Measurements from ENCODE around the gene SNAPC1.
"Not testable (repeated sequence)": the region's sequence is repeated elsewhere in the genome, so short reads cannot be mapped to it uniquely, and the experiment has no call there.

The SNAPC1 gene

DNA sequence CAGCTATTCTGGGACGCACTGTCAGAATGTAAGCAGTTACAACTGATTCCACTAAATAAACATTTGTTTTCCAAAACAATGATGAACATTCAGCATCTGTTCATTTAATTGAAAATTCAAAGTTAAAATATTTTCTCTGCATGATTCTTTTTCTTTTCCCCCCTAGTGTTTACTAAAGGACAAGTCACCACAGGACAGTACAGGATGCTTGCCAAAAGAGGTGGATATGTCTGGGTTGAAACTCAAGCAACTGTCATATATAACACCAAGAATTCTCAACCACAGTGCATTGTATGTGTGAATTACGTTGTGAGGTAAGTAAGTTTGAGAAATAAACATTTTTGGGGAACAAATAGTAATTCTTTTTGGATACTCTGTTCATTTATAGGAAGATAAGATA, 28.2 kb upstream of the SNAPC1 start:
- no peaks in the 10 kb centered on the region for H3K36me3 ChIP-seq (ENCODE audit: control insufficient read depth, insufficient read depth, low read length)

GRCh38 chr14:61736751-61737150, 25.5 kb upstream of the SNAPC1 start:
- Histone ChIP-seq H3K27me3 (ENCODE audit: control insufficient read depth, insufficient read depth, low read length) (no peaks in the 10 kb centered on the region), H3K36me3 (ENCODE audit: control insufficient read depth, insufficient read depth, low read length) (peaks cover 3% of the 10 kb centered on the region), H3K9me3 (ENCODE audit: control insufficient read depth, low read length) (no peaks in the 10 kb centered on the region), H3K9ac (ENCODE audit: low read length) (no peak overlapping the region), H3K4me3 (ENCODE audit: low read length) (no peak overlapping the region), H3K4me1 (ENCODE audit: control insufficient read depth, insufficient read depth, low read length) (no peaks in the 10 kb centered on the region)

More for the DNA sequence above, 28.2 kb upstream of the SNAPC1 start:
- Histone ChIP-seq H3K4me1 (ENCODE audit: control insufficient read depth, insufficient read depth, low read length) (no peaks in the 10 kb centered on the region), H3K9ac (ENCODE audit: low read length) (no peak overlapping the region), H3K27me3 (ENCODE audit: control insufficient read depth, insufficient read depth, low read length) (no peaks in the 10 kb centered on the region), H3K9me3 (ENCODE audit: control insufficient read depth, low read length) (no peaks in the 10 kb centered on the region), H3K4me3 (ENCODE audit: low read length) (no peak overlapping the region)

DNA sequence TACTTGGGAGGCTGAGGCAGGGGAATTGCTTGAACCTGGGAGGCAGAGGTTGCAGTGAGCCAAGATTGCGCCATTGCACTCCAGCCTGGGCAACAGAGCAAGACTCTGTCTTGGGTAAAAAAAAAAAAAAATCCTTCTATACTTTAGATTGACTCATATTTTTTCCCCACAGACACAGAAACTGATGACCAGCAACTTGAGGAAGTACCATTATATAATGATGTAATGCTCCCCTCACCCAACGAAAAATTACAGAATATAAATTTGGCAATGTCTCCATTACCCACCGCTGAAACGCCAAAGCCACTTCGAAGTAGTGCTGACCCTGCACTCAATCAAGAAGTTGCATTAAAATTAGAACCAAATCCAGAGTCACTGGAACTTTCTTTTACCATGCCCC, 24.3 kb upstream of the SNAPC1 start:
- H3K9me3 ChIP-seq (ENCODE audit: control insufficient read depth, low read length) = no peaks in the 10 kb centered on the region
- peaks cover 3% of the 10 kb centered on the region for H3K36me3 ChIP-seq (ENCODE audit: control insufficient read depth, insufficient read depth, low read length)
- no peaks in the 10 kb centered on the region for H3K4me1 ChIP-seq (ENCODE audit: control insufficient read depth, insufficient read depth, low read length)
- no peak overlapping the region for H3K9ac ChIP-seq (ENCODE audit: low read length)
- no peaks in the 10 kb centered on the region for H3K27me3 ChIP-seq (ENCODE audit: control insufficient read depth, insufficient read depth, low read length)
- H3K4me3 ChIP-seq (ENCODE audit: low read length) = no peak overlapping the region

DNA sequence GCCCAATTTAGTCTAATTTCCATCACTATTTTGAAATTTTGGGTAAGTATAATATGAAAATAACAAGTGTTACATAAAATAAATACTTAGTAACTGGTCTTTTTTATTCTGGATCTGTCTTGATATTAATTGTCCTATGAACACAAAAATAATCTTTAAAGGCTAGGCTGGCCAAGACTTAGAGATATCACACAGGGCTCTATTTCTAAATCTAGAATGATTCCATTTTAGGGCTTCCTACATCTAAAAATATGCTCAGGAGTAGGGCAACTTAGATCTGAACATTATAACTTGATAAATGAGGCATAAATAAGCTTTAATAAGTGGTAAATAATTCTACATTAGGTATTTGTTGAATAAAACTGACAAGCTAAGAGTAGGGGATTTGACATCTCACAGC, 23.1 kb upstream of the SNAPC1 start:
- Histone ChIP-seq H3K4me1 (ENCODE audit: control insufficient read depth, insufficient read depth, low read length) (no peaks in the 10 kb centered on the region), H3K9ac (ENCODE audit: low read length) (no peak overlapping the region), H3K9me3 (ENCODE audit: control insufficient read depth, low read length) (no peaks in the 10 kb centered on the region), H3K27me3 (ENCODE audit: control insufficient read depth, insufficient read depth, low read length) (no peaks in the 10 kb centered on the region), H3K4me3 (ENCODE audit: low read length) (no peak overlapping the region), H3K36me3 (ENCODE audit: control insufficient read depth, insufficient read depth, low read length) (peaks cover 3% of the 10 kb centered on the region)

- Histone ChIP-seq H3K9me3 (ENCODE audit: control insufficient read depth, low read length) (no peaks in the 10 kb centered on the region), H3K4me3 (ENCODE audit: low read length) (no peak overlapping the region), H3K27me3 (ENCODE audit: control insufficient read depth, insufficient read depth, low read length) (no peaks in the 10 kb centered on the region), H3K9ac (ENCODE audit: low read length) (no peak overlapping the region), H3K4me1 (ENCODE audit: control insufficient read depth, insufficient read depth, low read length) (no peaks in the 10 kb centered on the region), H3K36me3 (ENCODE audit: control insufficient read depth, insufficient read depth, low read length) (peaks cover 3% of the 10 kb centered on the region)
Observed at GRCh38 chr14:61742371-61742770, 19.8 kb upstream of the SNAPC1 start.

- no peaks in the 10 kb centered on the region for H3K27me3 ChIP-seq (ENCODE audit: control insufficient read depth, insufficient read depth, low read length)
- H3K9ac ChIP-seq (ENCODE audit: low read length) = no peak overlapping the region
- H3K9me3 ChIP-seq (ENCODE audit: control insufficient read depth, low read length) = no peaks in the 10 kb centered on the region
- H3K4me1 ChIP-seq (ENCODE audit: control insufficient read depth, insufficient read depth, low read length) = no peaks in the 10 kb centered on the region
- peaks cover 3% of the 10 kb centered on the region for H3K36me3 ChIP-seq (ENCODE audit: control insufficient read depth, insufficient read depth, low read length)
- no peak overlapping the region for H3K4me3 ChIP-seq (ENCODE audit: low read length)
Observed at GRCh38 chr14:61744238-61744637, 18.0 kb upstream of the SNAPC1 start.

DNA sequence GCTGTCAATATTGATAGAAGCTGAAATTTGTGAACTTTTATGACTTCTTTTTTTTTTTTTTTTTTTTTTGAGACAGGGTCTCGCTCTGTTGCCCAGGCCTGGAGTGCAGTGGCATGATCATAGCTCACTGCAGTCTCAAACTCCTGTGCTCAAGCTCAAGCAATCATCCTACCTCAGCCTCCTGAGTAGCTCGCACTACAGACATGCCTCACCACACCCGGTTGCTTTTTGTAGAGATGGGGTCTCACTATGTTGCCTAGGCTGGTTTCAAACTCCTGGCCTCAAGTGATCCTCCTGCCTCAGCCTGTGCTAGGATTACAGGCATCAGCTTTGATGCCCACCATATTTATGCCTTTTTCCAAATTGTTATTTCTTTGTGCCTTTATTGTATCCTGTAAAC, 15.9 kb upstream of the SNAPC1 start:
- H3K4me1 ChIP-seq (ENCODE audit: control insufficient read depth, insufficient read depth, low read length); H3K4me3 ChIP-seq (ENCODE audit: low read length); H3K9ac ChIP-seq (ENCODE audit: low read length); H3K27me3 ChIP-seq (ENCODE audit: control insufficient read depth, insufficient read depth, low read length); H3K36me3 ChIP-seq (ENCODE audit: control insufficient read depth, insufficient read depth, low read length); H3K9me3 ChIP-seq (ENCODE audit: control insufficient read depth, low read length): not testable (repeated sequence)

- H3K36me3 ChIP-seq (ENCODE audit: control insufficient read depth, insufficient read depth, low read length) = no peaks in the 10 kb centered on the region
- H3K9ac ChIP-seq (ENCODE audit: low read length) = no peak overlapping the region
- no peaks in the 10 kb centered on the region for H3K4me1 ChIP-seq (ENCODE audit: control insufficient read depth, insufficient read depth, low read length)
- no peaks in the 10 kb centered on the region for H3K9me3 ChIP-seq (ENCODE audit: control insufficient read depth, low read length)
- H3K27me3 ChIP-seq (ENCODE audit: control insufficient read depth, insufficient read depth, low read length) = no peaks in the 10 kb centered on the region
- no peak overlapping the region for H3K4me3 ChIP-seq (ENCODE audit: low read length)
Observed at GRCh38 chr14:61746881-61747280, 15.3 kb upstream of the SNAPC1 start.

GRCh38 chr14:61747342-61747741, 14.9 kb upstream of the SNAPC1 start:
- Histone ChIP-seq H3K4me3 (ENCODE audit: low read length) (no peak overlapping the region), H3K9ac (ENCODE audit: low read length) (no peak overlapping the region), H3K36me3 (ENCODE audit: control insufficient read depth, insufficient read depth, low read length) (no peaks in the 10 kb centered on the region), H3K9me3 (ENCODE audit: control insufficient read depth, low read length) (no peaks in the 10 kb centered on the region), H3K27me3 (ENCODE audit: control insufficient read depth, insufficient read depth, low read length) (no peaks in the 10 kb centered on the region), H3K4me1 (ENCODE audit: control insufficient read depth, insufficient read depth, low read length) (no peaks in the 10 kb centered on the region)

GRCh38 chr14:61749264-61749663, 13.0 kb upstream of the SNAPC1 start:
- H3K4me3 ChIP-seq (ENCODE audit: low read length) = no peak overlapping the region
- H3K9ac ChIP-seq (ENCODE audit: low read length) = no peak overlapping the region
- H3K36me3 ChIP-seq (ENCODE audit: control insufficient read depth, insufficient read depth, low read length) = no peaks in the 10 kb centered on the region
- no peaks in the 10 kb centered on the region for H3K27me3 ChIP-seq (ENCODE audit: control insufficient read depth, insufficient read depth, low read length)
- H3K9me3 ChIP-seq (ENCODE audit: control insufficient read depth, low read length) = no peaks in the 10 kb centered on the region
- no peaks in the 10 kb centered on the region for H3K4me1 ChIP-seq (ENCODE audit: control insufficient read depth, insufficient read depth, low read length)

GRCh38 chr14:61749867-61750266, 12.4 kb upstream of the SNAPC1 start:
- no peak overlapping the region for H3K4me3 ChIP-seq (ENCODE audit: low read length)

GRCh38 chr14:61750708-61751474, 11.3 kb upstream of the SNAPC1 start:
- peak overlapping the region; percentile 71 for H3K9ac ChIP-seq (ENCODE audit: low read length)
- no peaks in the 10 kb centered on the region for H3K4me1 ChIP-seq (ENCODE audit: control insufficient read depth, insufficient read depth, low read length)
- no peaks in the 10 kb centered on the region for H3K9me3 ChIP-seq (ENCODE audit: control insufficient read depth, low read length)
- no peaks in the 10 kb centered on the region for H3K27me3 ChIP-seq (ENCODE audit: control insufficient read depth, insufficient read depth, low read length)
- H3K4me3 ChIP-seq (ENCODE audit: low read length) = peak overlapping the region; percentile 44
- no peaks in the 10 kb centered on the region for H3K36me3 ChIP-seq (ENCODE audit: control insufficient read depth, insufficient read depth, low read length)

More at GRCh38 chr14:61749867-61750266, 12.4 kb upstream of the SNAPC1 start:
- no peaks in the 10 kb centered on the region for H3K9me3 ChIP-seq (ENCODE audit: control insufficient read depth, low read length)
- H3K36me3 ChIP-seq (ENCODE audit: control insufficient read depth, insufficient read depth, low read length) = no peaks in the 10 kb centered on the region
- H3K4me1 ChIP-seq (ENCODE audit: control insufficient read depth, insufficient read depth, low read length) = no peaks in the 10 kb centered on the region
- no peaks in the 10 kb centered on the region for H3K27me3 ChIP-seq (ENCODE audit: control insufficient read depth, insufficient read depth, low read length)
- no peak overlapping the region for H3K9ac ChIP-seq (ENCODE audit: low read length)

Measured in mucosa of stomach (tissue), 1 donor.